OCI-LY1 (cell line): ENCODE results near the gene GLP2R.

Experiments
- H2AFZ ChIP-seq: fragments of 200-600 bp; sonication (generic), shearing (Covaris generic); 2 replicates; pipeline ENCODE4 v1.6.0; 2014; ENCODE audit warnings: antibody characterized with exemption, mild to moderate bottlenecking, low read length
- H3F3A ChIP-seq: fragments of 200-600 bp; sonication (generic), shearing (Covaris generic); 2 replicates; pipeline ENCODE4 v1.6.0; 2014; ENCODE audit warnings: mild to moderate bottlenecking, antibody characterized with exemption, low read length, moderate library complexity; ENCODE audit not compliant: insufficient read depth
- H3K27ac ChIP-seq: fragments of 200-600 bp; sonication (generic); 2 replicates; pipeline ENCODE4 v1.5.1; 2014; ENCODE audit warnings: low read length, mixed run types, mild to moderate bottlenecking, low read depth; ENCODE audit not compliant: poor library complexity, severe bottlenecking
- H3K27me3 ChIP-seq: fragments of 200-600 bp; sonication (generic); 2 replicates; pipeline ENCODE4 v1.6.0; 2014; ENCODE audit warnings: antibody characterized with exemption, mild to moderate bottlenecking, low read length, moderate library complexity; ENCODE audit not compliant: insufficient read depth
- H3K36me3 ChIP-seq: fragments of 200-600 bp; sonication (generic); 2 replicates; pipeline ENCODE4 v1.6.1; 2014; ENCODE audit warnings: mild to moderate bottlenecking, antibody characterized with exemption, low read length, moderate library complexity, mixed read lengths; ENCODE audit not compliant: insufficient read depth
- H3K4me1 ChIP-seq: fragments of 200-600 bp; sonication (generic); 2 replicates; pipeline ENCODE4 v1.5.1; 2014; ENCODE audit warnings: mild to moderate bottlenecking, low read length, moderate library complexity; ENCODE audit not compliant: insufficient read depth, severe bottlenecking
- H3K4me2 ChIP-seq: fragments of 200-600 bp; sonication (generic), shearing (Covaris generic); 2 replicates; pipeline ENCODE4 v1.6.1; 2014; ENCODE audit warnings: low read length
- H3K4me3 ChIP-seq: fragments of 200-600 bp; sonication (generic); 2 replicates; pipeline ENCODE4 v1.5.1; 2014; ENCODE audit warnings: low read length, low read depth, mild to moderate bottlenecking, mixed read lengths; ENCODE audit not compliant: poor library complexity, severe bottlenecking
- H3K79me2 ChIP-seq: fragments of 200-600 bp; shearing (Covaris generic); 2 replicates; pipeline ENCODE4 v1.6.1; 2016; ENCODE audit warnings: mixed run types, low read length, mixed read lengths; ENCODE audit not compliant: insufficient read depth
- H3K9ac ChIP-seq: fragments of 200-600 bp; sonication (generic), shearing (Covaris generic); 2 replicates; pipeline ENCODE4 v1.6.1; 2014; ENCODE audit warnings: mild to moderate bottlenecking, low read length, mixed read lengths
- H3K9me2 ChIP-seq: fragments of 200-600 bp; sonication (generic), shearing (Covaris generic); 2 replicates; pipeline ENCODE4 v1.6.1; 2014; ENCODE audit warnings: low read depth, mild to moderate bottlenecking, low read length, mixed read lengths
- H3K9me3 ChIP-seq: fragments of 200-600 bp; shearing (Covaris generic); 2 replicates; pipeline ENCODE4 v1.6.1; 2014; ENCODE audit warnings: low read length, mixed read lengths
- H4K20me1 ChIP-seq: fragments of 200-600 bp; sonication (generic), shearing (Covaris generic); 2 replicates; pipeline ENCODE4 v1.6.0; 2016; ENCODE audit warnings: mild to moderate bottlenecking, low read length; ENCODE audit not compliant: insufficient read depth
- CTCF ChIP-seq: fragments of 200-600 bp; sonication (generic), shearing (Covaris generic); IDR thresholded peaks from 2 replicates; pipeline ENCODE4 v1.5.1; 2017; ENCODE audit warnings: mild to moderate bottlenecking, antibody characterized with exemption, low read length, moderate library complexity, mixed read lengths
- EZH2 ChIP-seq: fragments of 200-600 bp; sonication (generic), shearing (Covaris generic); IDR thresholded peaks from 2 replicates; pipeline ENCODE4 v1.8.0; 2017; ENCODE audit warnings: borderline replicate concordance, mixed run types, mild to moderate bottlenecking, antibody characterized with exemption, low read length, moderate library complexity, mixed read lengths

The GLP2R gene

DNA sequence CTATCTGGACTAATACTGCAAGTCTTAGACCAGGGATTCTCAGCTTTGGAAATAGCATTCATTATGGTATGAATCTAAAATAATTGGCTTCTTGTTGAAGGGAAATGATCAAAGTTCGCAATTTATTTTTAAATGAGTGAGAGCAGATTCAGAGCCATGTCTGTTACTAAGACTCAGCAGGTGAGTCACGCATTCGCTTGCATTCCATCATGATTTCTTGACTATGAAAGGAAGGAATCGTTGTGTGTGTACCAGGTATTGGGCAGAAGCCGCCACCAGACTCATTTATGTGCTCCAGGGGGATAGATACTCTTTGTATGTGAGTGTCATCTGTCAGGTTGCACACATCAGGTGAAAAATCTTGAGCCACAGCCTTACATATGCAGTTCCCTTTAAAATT lies 14.6 kb upstream of the GLP2R start:
- Histone ChIP-seq H3K9me2 (no peaks in the 10 kb centered on the region), H4K20me1 (no peaks in the 10 kb centered on the region), H3K4me1 (no peaks in the 10 kb centered on the region), H3K4me2 (no peak overlapping the region), H3K9me3 (no peaks in the 10 kb centered on the region), H2AFZ (no peak overlapping the region), H3K27me3 (0 out of 2 replicates have a peak, but pooled peaks cover 3% of the 10 kb centered on the region), H3F3A (no peaks in the 10 kb centered on the region), H3K4me3 (no peak overlapping the region), H3K36me3 (no peaks in the 10 kb centered on the region), H3K27ac (no peak overlapping the region), H3K79me2 (no peaks in the 10 kb centered on the region), H3K9ac (no peak overlapping the region)
- no peak for TF ChIP-seq EZH2
- no peak for TF ChIP-seq CTCF

GRCh38 chr17:9811537-9811936 lies 14.2 kb upstream of the GLP2R start:
- no peak overlapping the region for H3K9ac ChIP-seq
- no peaks in the 10 kb centered on the region for H4K20me1 ChIP-seq
- H3K27me3 ChIP-seq, result 0 out of 2 replicates have a peak, but pooled peaks cover 3% of the 10 kb centered on the region
- H2AFZ ChIP-seq, result no peak overlapping the region
- H3K36me3 ChIP-seq, result no peaks in the 10 kb centered on the region
- no peaks in the 10 kb centered on the region for H3K9me3 ChIP-seq
- no peaks in the 10 kb centered on the region for H3K79me2 ChIP-seq
- H3K4me3 ChIP-seq, result no peak overlapping the region
- H3K27ac ChIP-seq, result no peak overlapping the region
- H3K4me1 ChIP-seq, result no peaks in the 10 kb centered on the region
- no peak overlapping the region for H3K4me2 ChIP-seq
- TF ChIP-seq CTCF, result no peak
- TF ChIP-seq EZH2, result no peak
- no peaks in the 10 kb centered on the region for H3K9me2 ChIP-seq
- H3F3A ChIP-seq, result no peaks in the 10 kb centered on the region

DNA sequence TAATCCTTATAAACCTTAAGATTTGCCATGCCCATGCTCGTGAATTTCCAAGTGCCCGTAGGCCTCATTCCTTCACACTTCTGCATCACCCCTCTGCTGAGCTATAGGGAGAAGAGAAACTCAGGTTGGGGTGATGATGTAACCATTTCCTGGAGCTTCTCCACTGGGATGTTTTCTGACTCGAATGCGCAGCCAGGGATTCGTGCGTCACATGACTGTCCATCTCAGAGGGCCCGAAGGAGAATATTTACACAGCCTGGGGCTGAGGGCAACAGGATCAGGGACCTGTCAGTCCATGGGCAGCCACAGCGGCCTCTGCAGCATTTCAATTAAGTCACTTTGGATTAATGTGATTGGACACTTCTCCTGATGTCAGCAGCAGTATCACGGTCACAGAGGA lies 12.6 kb upstream of the GLP2R start:
- Histone ChIP-seq H3K9me2 (no peaks in the 10 kb centered on the region), H3K79me2 (no peaks in the 10 kb centered on the region), H3F3A (no peaks in the 10 kb centered on the region), H2AFZ (no peak overlapping the region), H3K9me3 (no peaks in the 10 kb centered on the region), H3K9ac (no peak overlapping the region), H3K4me2 (no peak overlapping the region), H3K27me3 (0 out of 2 replicates have a peak, but pooled peaks cover 3% of the 10 kb centered on the region), H3K36me3 (no peaks in the 10 kb centered on the region), H3K4me1 (no peaks in the 10 kb centered on the region), H3K4me3 (no peak overlapping the region), H4K20me1 (no peaks in the 10 kb centered on the region), H3K27ac (no peak overlapping the region)
- TF ChIP-seq CTCF, result no peak
- TF ChIP-seq EZH2, result no peak
